Endodermal cell (in vitro differentiated cells): ENCODE data around the gene AMBRA1. TPM values are rescaled to one million over a fixed set of nuclear protein-coding genes. Genes with fewer than 3 reads are reported as not detected.

Source experiments
- DNase-seq: peaks from one replicate; pipeline ENCODE4 v3.0.0-alpha.2; 2017
- H3K27ac ChIP-seq: 2 replicates; pipeline ENCODE4 v1.5.1; 2013; ENCODE audit warnings: mild to moderate bottlenecking, low read depth, low read length, moderate library complexity
- H3K27me3 ChIP-seq: 2 replicates; pipeline ENCODE4 v1.6.1; 2013; ENCODE audit warnings: mild to moderate bottlenecking, low read length, moderate library complexity; ENCODE audit not compliant: insufficient read depth, control insufficient read depth, poor library complexity, severe bottlenecking
- H3K36me3 ChIP-seq: 2 replicates; pipeline ENCODE4 v1.7.0; 2013; ENCODE audit warnings: mild to moderate bottlenecking, low read length, moderate library complexity; ENCODE audit not compliant: control insufficient read depth, insufficient read depth
- H3K4me1 ChIP-seq: one replicate; pipeline ENCODE4 v1.7.0; 2013; ENCODE audit warnings: low read length; ENCODE audit not compliant: control insufficient read depth, insufficient read depth
- H3K4me3 ChIP-seq: 2 replicates; pipeline ENCODE4 v1.5.1; 2013; ENCODE audit warnings: mild to moderate bottlenecking, low read length, moderate library complexity
- H3K9ac ChIP-seq: 2 replicates; pipeline ENCODE4 v1.6.1; 2013; ENCODE audit warnings: mild to moderate bottlenecking, low read length, moderate library complexity; ENCODE audit not compliant: poor library complexity, severe bottlenecking; ENCODE audit errors: extremely low read depth
- H3K9me3 ChIP-seq: 2 replicates; pipeline ENCODE4 v1.6.1; 2013; ENCODE audit warnings: mild to moderate bottlenecking, low read length, moderate library complexity; ENCODE audit not compliant: control insufficient read depth
- H3K27ac Mint-ChIP-seq: 2 replicates; pipeline ENCODE4 v1.8.0; 2020; ENCODE audit warnings: mixed read lengths
- H3K27me3 Mint-ChIP-seq: 2 replicates; pipeline ENCODE4 v1.8.0; 2021; ENCODE audit warnings: mild to moderate bottlenecking, mixed read lengths; ENCODE audit not compliant: insufficient read depth
- H3K36me3 Mint-ChIP-seq: 2 replicates; pipeline ENCODE4 v1.8.0; 2020; ENCODE audit warnings: low read depth, mixed read lengths
- H3K4me1 Mint-ChIP-seq: 2 replicates; pipeline ENCODE4 v1.8.0; 2020; ENCODE audit warnings: mixed read lengths
- H3K4me3 Mint-ChIP-seq: 2 replicates; pipeline ENCODE4 v1.8.0; 2020; ENCODE audit warnings: mild to moderate bottlenecking, moderate library complexity, mixed read lengths
- H3K9me3 Mint-ChIP-seq: 2 replicates; pipeline ENCODE4 v1.8.0; 2020; ENCODE audit warnings: mild to moderate bottlenecking, mixed read lengths
- WGBS, 2 experiments: methylation state at CpG; one replicate each; pipeline versions ENCODE4 v1.1.5 to v1.1.7; 2013; ENCODE audit warnings: missing lambda C conversion rate in 2 of 2, mixed read lengths in 1 of 2; ENCODE audit not compliant: insufficient coverage in 1 of 2, insufficient read length in 1 of 2; 5-methylcytosine and 5-hydroxymethylcytosine counted together
- total RNA-seq, 2 donors: library from RNA; stranded (reverse); fragmentation: NEBNext Ultra II Directional in 1 of 2; extraction: Animal tissue kit (Norgen Biotek cat#: 25700) in 1 of 2; gene quantifications; 2 replicates in 1 of 2; 3 replicates in 1 of 2; pipeline ENCODE4 v1.2.1, GENCODE V29; 2021
- TF ChIP-seq, protein P1 (sequence below): fragments of 200-600 bp; sonication (generic); conservative IDR thresholded peaks from 2 replicates; pipeline ENCODE4 v1.5.0; 2021; ENCODE audit warnings: antibody characterized with exemption, mild to moderate bottlenecking

Gene AMBRA1
- total RNA-seq, 2 donors from 2014 or later: 54.5 to 67.8 TPM

DNA sequence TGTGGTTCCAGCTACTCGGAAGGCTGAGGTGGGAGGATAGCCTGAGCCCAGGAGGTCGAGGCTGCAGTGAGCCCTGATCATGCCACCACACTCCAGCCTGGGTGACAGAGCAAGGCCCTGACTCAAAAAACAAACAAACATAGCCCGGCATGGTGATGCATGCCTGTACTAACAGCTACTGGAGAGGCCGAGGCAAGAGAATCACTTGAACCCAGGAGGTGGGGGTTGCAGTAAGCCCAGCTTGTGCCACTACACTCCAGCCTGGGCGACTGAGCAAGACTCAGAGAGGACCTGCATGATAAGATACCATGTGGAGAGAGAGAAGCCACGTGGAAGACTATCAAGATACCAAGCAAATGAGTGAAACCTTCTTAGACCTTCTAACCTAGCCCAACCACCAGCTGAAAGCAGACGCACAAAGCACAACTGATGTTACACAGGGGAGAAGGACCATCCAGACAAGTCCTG is 36.1 kb downstream of the AMBRA1 start:
- H3K27me3 ChIP-seq: no peaks in the 10 kb centered on the region
- Mint-ChIP-seq H3K4me1 (peaks cover 64% of the 10 kb centered on the region), H3K36me3 (no peaks in the 10 kb centered on the region), H3K27me3 (no peaks in the 10 kb centered on the region), H3K27ac (peak overlapping the region; percentile 58), H3K4me3 (no peak overlapping the region), H3K9me3 (no peaks in the 10 kb centered on the region)
- no peak overlapping the region for H3K9ac ChIP-seq
- H3K9me3 ChIP-seq: no peaks in the 10 kb centered on the region
- H3K4me1 ChIP-seq: peaks cover 15% of the 10 kb centered on the region
- DNase-seq: peak; percentile 52
- no peak overlapping the region for H3K4me3 ChIP-seq
- H3K36me3 ChIP-seq: peaks cover 5% of the 10 kb centered on the region
- TF ChIP-seq, protein P1, sequence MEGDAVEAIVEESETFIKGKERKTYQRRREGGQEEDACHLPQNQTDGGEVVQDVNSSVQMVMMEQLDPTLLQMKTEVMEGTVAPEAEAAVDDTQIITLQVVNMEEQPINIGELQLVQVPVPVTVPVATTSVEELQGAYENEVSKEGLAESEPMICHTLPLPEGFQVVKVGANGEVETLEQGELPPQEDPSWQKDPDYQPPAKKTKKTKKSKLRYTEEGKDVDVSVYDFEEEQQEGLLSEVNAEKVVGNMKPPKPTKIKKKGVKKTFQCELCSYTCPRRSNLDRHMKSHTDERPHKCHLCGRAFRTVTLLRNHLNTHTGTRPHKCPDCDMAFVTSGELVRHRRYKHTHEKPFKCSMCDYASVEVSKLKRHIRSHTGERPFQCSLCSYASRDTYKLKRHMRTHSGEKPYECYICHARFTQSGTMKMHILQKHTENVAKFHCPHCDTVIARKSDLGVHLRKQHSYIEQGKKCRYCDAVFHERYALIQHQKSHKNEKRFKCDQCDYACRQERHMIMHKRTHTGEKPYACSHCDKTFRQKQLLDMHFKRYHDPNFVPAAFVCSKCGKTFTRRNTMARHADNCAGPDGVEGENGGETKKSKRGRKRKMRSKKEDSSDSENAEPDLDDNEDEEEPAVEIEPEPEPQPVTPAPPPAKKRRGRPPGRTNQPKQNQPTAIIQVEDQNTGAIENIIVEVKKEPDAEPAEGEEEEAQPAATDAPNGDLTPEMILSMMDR: no peak
- WGBS, 2 experiments: 84 to 85% methylated on average over 3 to 7 of the region's 7 CpGs
- H3K27ac ChIP-seq: no peak overlapping the region

DNA sequence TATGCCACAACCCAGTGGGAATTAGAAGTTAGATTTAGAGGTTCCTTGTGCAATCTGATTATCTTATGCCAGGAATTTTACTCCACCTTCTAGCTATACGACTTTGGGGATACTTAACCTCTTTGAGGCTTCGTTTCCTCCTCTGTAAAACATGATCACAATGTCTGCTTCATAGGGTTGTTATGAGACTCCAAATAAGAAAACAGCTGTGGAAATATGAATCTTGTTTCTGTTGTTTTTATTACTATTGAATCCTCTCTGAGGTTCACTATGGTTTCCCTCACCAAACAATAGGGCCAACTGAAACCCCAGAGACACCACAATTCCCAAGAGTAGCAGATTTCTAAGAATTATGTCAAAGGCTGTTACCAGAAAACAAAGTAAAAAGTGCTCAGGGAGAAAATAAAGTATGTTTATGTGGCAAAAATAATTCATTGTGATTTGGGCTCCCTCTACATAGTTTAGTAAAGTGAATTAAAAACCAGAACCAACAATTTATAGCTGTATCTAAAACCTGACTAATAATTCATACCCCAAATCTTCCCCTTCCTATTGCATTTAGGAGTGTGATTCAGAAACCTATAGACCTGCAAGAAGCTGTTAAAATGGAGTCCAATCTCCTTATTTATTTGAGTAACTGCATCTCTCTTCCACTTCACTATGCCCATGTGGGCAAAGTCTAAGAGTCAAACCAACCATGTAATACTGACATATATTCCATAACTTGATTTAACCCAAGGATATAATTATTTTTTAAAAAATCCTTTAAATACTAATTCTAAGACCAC is 38.4 kb downstream of the AMBRA1 start:
- H3K36me3 ChIP-seq: peaks cover 5% of the 10 kb centered on the region
- 80 to 85% methylated on average over 1 to 2 of the region's 2 CpGs for WGBS, 2 experiments
- H3K27ac Mint-ChIP-seq: peak overlapping the region; percentile 93

DNA sequence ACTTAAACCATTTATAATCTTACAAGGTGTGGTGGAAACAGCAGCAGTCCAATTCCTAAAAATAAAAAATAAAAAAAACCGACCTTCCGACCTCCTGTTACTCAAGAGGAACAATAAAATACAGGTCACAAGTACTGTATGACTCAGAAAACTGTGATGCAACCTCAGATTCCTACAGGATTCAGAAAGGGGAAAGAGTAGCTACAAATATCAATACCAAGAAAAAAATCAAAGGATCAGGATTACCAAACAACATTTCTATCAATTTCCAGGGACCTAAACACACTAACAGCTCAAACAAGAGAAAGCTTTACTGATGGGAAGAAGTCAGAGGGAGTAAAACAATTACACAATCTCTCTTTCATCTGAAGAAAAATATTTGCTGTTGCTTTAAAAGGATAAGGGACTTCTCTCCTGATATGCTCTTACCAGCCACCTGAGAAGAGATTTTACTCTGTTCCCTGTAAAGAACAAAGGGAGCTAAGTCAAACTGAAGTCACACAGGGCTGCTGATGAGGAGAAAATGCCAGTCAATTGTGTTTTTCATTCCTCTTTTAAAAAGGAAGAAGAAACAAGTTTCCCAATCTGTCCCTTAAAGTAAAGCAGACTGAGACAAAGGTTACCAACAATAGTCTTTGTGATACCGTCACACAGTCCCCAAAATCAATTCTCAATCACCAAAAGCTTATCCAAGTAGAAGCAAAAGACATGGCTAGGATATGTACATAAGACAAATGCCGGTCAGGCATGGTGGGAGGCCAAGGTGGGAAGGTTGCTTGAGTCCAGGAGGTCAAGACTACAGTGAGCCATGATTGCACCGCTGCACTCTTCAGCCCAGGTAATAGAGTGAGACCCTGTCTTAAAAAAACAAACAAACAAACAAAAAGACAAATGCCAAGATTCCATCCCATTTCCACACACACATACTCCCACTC is 39.3 kb downstream of the AMBRA1 start:
- TF ChIP-seq, protein P1: no peak
- Mint-ChIP-seq H3K36me3 (peaks cover 2% of the 10 kb centered on the region), H3K27me3 (no peaks in the 10 kb centered on the region), H3K27ac (peak overlapping the region; percentile 93), H3K4me1 (peaks cover 54% of the 10 kb centered on the region), H3K4me3 (peak overlapping the region; percentile 12), H3K9me3 (no peaks in the 10 kb centered on the region)
- Histone ChIP-seq H3K9me3 (no peaks in the 10 kb centered on the region), H3K9ac (peak overlapping the region; percentile 38), H3K27ac (peak overlapping the region; percentile 10), H3K27me3 (no peaks in the 10 kb centered on the region), H3K4me1 (peaks cover 15% of the 10 kb centered on the region), H3K4me3 (peak overlapping the region; percentile 29), H3K36me3 (peaks cover 5% of the 10 kb centered on the region)
- 24 to 30% methylated on average over 3 to 5 of the region's 5 CpGs for WGBS, 2 experiments
- DNase-seq: peak; percentile 72

More for the DNA sequence above, 38.4 kb downstream of the AMBRA1 start:
- Histone ChIP-seq H3K9ac (peak overlapping the region; percentile 38), H3K4me1 (peaks cover 15% of the 10 kb centered on the region), H3K4me3 (peak overlapping the region; percentile 29), H3K9me3 (no peaks in the 10 kb centered on the region), H3K27ac (no peak overlapping the region), H3K27me3 (no peaks in the 10 kb centered on the region)
- Mint-ChIP-seq H3K9me3 (no peaks in the 10 kb centered on the region), H3K4me1 (peaks cover 56% of the 10 kb centered on the region), H3K27me3 (no peaks in the 10 kb centered on the region), H3K4me3 (no peak overlapping the region), H3K36me3 (peaks cover 2% of the 10 kb centered on the region)
- TF ChIP-seq, protein P1: no peak
- DNase-seq: no peak
